GM21723 (cell line): ENCODE results near the gene EPB41L2.
A peak's percentile ranks its signal among the peaks of the same experiment; 100 is the strongest.

Experiments
- ATAC-seq: cut with Tn5 transposase; IDR thresholded peaks from one replicate; pipeline ENCODE4 v1.9.1; 2021; ENCODE audit warnings: mild to moderate bottlenecking, moderate library complexity; ENCODE audit not compliant: unreplicated experiment

The EPB41L2 gene

GRCh38 chr6:130882370-130882769, 180.7 kb downstream of the EPB41L2 start:
- no peak for ATAC-seq

- ATAC-seq = no peak
These were observed 183.2 kb downstream of the EPB41L2 start for GRCh38 chr6:130879826-130880225.

GRCh38 chr6:130873746-130874145, 189.3 kb downstream of the EPB41L2 start:
- ATAC-seq = no peak

GRCh38 chr6:130872250-130873095, 190.6 kb downstream of the EPB41L2 start:
- ATAC-seq = peak; percentile 73

- no peak for ATAC-seq
These were observed 192.7 kb downstream of the EPB41L2 start for GRCh38 chr6:130870179-130870880.

- ATAC-seq = no peak
These were observed 193.4 kb downstream of the EPB41L2 start for GRCh38 chr6:130869681-130870080.

GRCh38 chr6:130865793-130866192, 197.3 kb downstream of the EPB41L2 start:
- ATAC-seq = no peak

- ATAC-seq = no peak
These were observed 198.7 kb downstream of the EPB41L2 start for GRCh38 chr6:130864344-130864743.

GRCh38 chr6:130863415-130864230, 199.4 kb downstream of the EPB41L2 start:
- ATAC-seq = no peak

GRCh38 chr6:130862370-130862769, 200.7 kb downstream of the EPB41L2 start:
- no peak for ATAC-seq

GRCh38 chr6:130859161-130859867, 203.7 kb downstream of the EPB41L2 start:
- no peak for ATAC-seq

GRCh38 chr6:130858498-130859160, 204.4 kb downstream of the EPB41L2 start:
- no peak for ATAC-seq

- ATAC-seq = no peak
These were observed 205.0 kb downstream of the EPB41L2 start for GRCh38 chr6:130858054-130858453.

- ATAC-seq = no peak
These were observed 209.4 kb downstream of the EPB41L2 start for GRCh38 chr6:130853555-130854183.

GRCh38 chr6:130852844-130853554, 210.0 kb downstream of the EPB41L2 start:
- no peak for ATAC-seq

- no peak for ATAC-seq
These were observed 212.0 kb downstream of the EPB41L2 start for GRCh38 chr6:130851026-130851425.

GRCh38 chr6:130849594-130849993, 213.5 kb downstream of the EPB41L2 start:
- no peak for ATAC-seq

GRCh38 chr6:130848945-130849344, 214.1 kb downstream of the EPB41L2 start:
- ATAC-seq = peak; percentile 93
